ENCODE measurements around the gene GCNT4.

Gene GCNT4

GRCh38 chr5:75017971-75018370, 34.4 kb downstream of the GCNT4 start:
- DNase-seq, result no peak

GRCh38 chr5:75016896-75017295, 35.5 kb downstream of the GCNT4 start:
- no peak for DNase-seq

GRCh38 chr5:75012748-75013147, 39.6 kb downstream of the GCNT4 start:
- no peak for DNase-seq

- no peak for DNase-seq
These were observed 41.5 kb downstream of the GCNT4 start for GRCh38 chr5:75010838-75011237.

GRCh38 chr5:75009556-75010345, 42.6 kb downstream of the GCNT4 start:
- no peak for DNase-seq

GRCh38 chr5:75006865-75007822, 45.2 kb downstream of the GCNT4 start:
- no peak for DNase-seq

GRCh38 chr5:75005561-75005960, 46.8 kb downstream of the GCNT4 start:
- DNase-seq, result no peak

Measured in T-helper 2 cell (primary cell).